Smooth muscle cell (in vitro differentiated cells): ENCODE data around the gene SLC2A1. TPM values are rescaled to one million over a fixed set of nuclear protein-coding genes. Genes with fewer than 3 reads are reported as not detected.

Experiments
- DNase-seq: peaks from one replicate; lab custom pipeline; 2025; ENCODE audit not compliant: unreplicated experiment; lab: John Stamatoyannopoulos, UW
- H2AFZ ChIP-seq: fragments of 200-600 bp; sonication (generic); 2 replicates; pipeline ENCODE4 v1.6.0; 2016; ENCODE audit warnings: antibody characterized with exemption, low read depth, mild to moderate bottlenecking
- H3F3A ChIP-seq: fragments of 200-600 bp; sonication (generic); 2 replicates; pipeline ENCODE4 v1.6.0; 2017; ENCODE audit warnings: antibody characterized with exemption, low read depth
- H3K27ac ChIP-seq: fragments of 200-600 bp; sonication (generic); 2 replicates; pipeline ENCODE4 v1.5.1; 2016; ENCODE audit warnings: low read depth, mild to moderate bottlenecking
- H3K27me3 ChIP-seq: fragments of 200-600 bp; sonication (generic); 2 replicates; pipeline ENCODE4 v1.6.1; 2016; ENCODE audit warnings: low read depth, mild to moderate bottlenecking
- H3K36me3 ChIP-seq: fragments of 200-600 bp; sonication (generic); 2 replicates; pipeline ENCODE4 v1.5.1; 2016; ENCODE audit warnings: low read depth
- H3K4me1 ChIP-seq: fragments of 200-600 bp; sonication (generic); 2 replicates; pipeline ENCODE4 v1.5.1; 2016; ENCODE audit warnings: low read depth
- H3K4me2 ChIP-seq: fragments of 200-600 bp; sonication (generic); 2 replicates; pipeline ENCODE4 v1.6.0; 2016; ENCODE audit warnings: mild to moderate bottlenecking
- H3K4me3 ChIP-seq: fragments of 200-600 bp; sonication (generic); 2 replicates; pipeline ENCODE4 v1.5.1; 2016; ENCODE audit warnings: mild to moderate bottlenecking
- H3K79me2 ChIP-seq: fragments of 200-600 bp; sonication (generic); 2 replicates; pipeline ENCODE4 v1.6.0; 2016; ENCODE audit warnings: low read depth, mild to moderate bottlenecking
- H3K9ac ChIP-seq: fragments of 200-600 bp; sonication (generic); 2 replicates; pipeline ENCODE4 v1.6.0; 2016; ENCODE audit warnings: low read depth
- H3K9me3 ChIP-seq: fragments of 200-600 bp; sonication (generic); replicated peaks from 2 replicates; pipeline ENCODE4 v1.5.1; 2016; ENCODE audit warnings: low read depth
- H4K20me1 ChIP-seq: fragments of 200-600 bp; sonication (generic); 2 replicates; pipeline ENCODE4 v1.6.0; 2016; ENCODE audit warnings: low read depth
- CTCF ChIP-seq: fragments of 200-600 bp; sonication (generic); IDR thresholded peaks from 2 replicates; pipeline ENCODE4 v1.5.1; 2017; ENCODE audit warnings: borderline replicate concordance, mild to moderate bottlenecking, antibody characterized with exemption; ENCODE audit not compliant: insufficient read depth, poor library complexity, severe bottlenecking
- WGBS: methylation state at CpG from one replicate; pipeline ENCODE4 v1.1.7; 2016; ENCODE audit warnings: low lambda C conversion rate; 5-methylcytosine and 5-hydroxymethylcytosine counted together
- polyA plus RNA-seq: library from polyadenylated mRNA; unstranded; fragments of >200 nt; fragmentation: Nextera tagmentation; extraction: Ambion mirVana; gene quantifications from 2 replicates; pipeline ENCODE4 v1.2.1, GENCODE V29; 2016
- total RNA-seq: library from RNA; depleted of rRNA; stranded (reverse); fragments of >200 nt; gene quantifications from 2 replicates; pipeline ENCODE4 v1.2.3, GENCODE V29; 2014

Gene SLC2A1
- total and polyA plus RNA-seq, 2 experiments from 2014 or later, result 275 to 1,091 TPM

DNA sequence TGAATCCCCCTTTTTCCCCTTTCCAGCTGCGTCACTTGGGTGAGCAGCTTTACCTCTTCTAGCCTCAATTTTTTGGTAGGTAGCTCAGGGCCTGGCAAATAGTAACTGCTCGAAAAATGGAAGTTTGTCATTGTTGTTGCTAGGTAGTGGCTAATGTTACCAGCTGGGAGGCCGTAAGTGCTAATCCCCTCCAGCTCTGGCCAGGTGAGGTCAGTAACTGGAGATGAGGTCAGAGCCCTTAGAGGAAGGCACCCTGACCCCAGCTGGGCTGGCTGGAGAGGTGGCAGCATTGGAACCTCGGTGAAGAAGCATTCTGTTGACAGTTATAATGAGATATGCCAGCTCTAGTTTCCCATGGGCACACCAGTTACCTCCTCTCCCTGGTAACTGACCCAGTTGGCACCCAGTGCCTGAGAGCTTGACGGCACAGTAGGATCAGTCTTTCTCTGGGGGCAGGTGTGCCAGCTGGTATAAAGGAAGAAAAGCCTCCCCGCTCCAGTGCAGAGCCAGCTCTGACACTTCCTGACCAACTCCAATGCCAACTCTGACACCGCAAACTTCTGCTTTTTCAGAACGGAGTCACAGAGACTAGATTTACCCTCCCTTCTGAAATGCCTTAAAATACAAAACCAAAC is 35.0 kb upstream of the SLC2A1 start:
- Histone ChIP-seq H3K4me1 (no peaks in the 10 kb centered on the region), H3K9me3 (no peaks in the 10 kb centered on the region), H3K36me3 (no peaks in the 10 kb centered on the region), H4K20me1 (no peaks in the 10 kb centered on the region), H3K9ac (no peak overlapping the region), H3K4me2 (no peak overlapping the region), H2AFZ (no peak overlapping the region), H3K4me3 (no peak overlapping the region), H3K27ac (no peak overlapping the region), H3K27me3 (no peaks in the 10 kb centered on the region), H3F3A (no peaks in the 10 kb centered on the region), H3K79me2 (no peaks in the 10 kb centered on the region)
- 90% methylated on average over 8 of the region's 8 CpGs for WGBS
- no peak for TF ChIP-seq CTCF
- no peak for DNase-seq

GRCh38 chr1:42992054-42992571 is 33.4 kb upstream of the SLC2A1 start:
- H3F3A ChIP-seq, result no peaks in the 10 kb centered on the region
- no peak for DNase-seq
- no peak overlapping the region for H2AFZ ChIP-seq
- no peaks in the 10 kb centered on the region for H3K4me1 ChIP-seq
- no peaks in the 10 kb centered on the region for H3K27me3 ChIP-seq
- no peaks in the 10 kb centered on the region for H4K20me1 ChIP-seq
- peak overlapping the region; percentile 58 for H3K4me2 ChIP-seq
- no peak overlapping the region for H3K4me3 ChIP-seq
- H3K9me3 ChIP-seq, result no peaks in the 10 kb centered on the region
- no peak for TF ChIP-seq CTCF
- WGBS, result 17% methylated on average over 5 of the region's 5 CpGs
- peak overlapping the region; percentile 55 for H3K27ac ChIP-seq
- no peaks in the 10 kb centered on the region for H3K79me2 ChIP-seq
- H3K36me3 ChIP-seq, result no peaks in the 10 kb centered on the region
- no peak overlapping the region for H3K9ac ChIP-seq

DNA sequence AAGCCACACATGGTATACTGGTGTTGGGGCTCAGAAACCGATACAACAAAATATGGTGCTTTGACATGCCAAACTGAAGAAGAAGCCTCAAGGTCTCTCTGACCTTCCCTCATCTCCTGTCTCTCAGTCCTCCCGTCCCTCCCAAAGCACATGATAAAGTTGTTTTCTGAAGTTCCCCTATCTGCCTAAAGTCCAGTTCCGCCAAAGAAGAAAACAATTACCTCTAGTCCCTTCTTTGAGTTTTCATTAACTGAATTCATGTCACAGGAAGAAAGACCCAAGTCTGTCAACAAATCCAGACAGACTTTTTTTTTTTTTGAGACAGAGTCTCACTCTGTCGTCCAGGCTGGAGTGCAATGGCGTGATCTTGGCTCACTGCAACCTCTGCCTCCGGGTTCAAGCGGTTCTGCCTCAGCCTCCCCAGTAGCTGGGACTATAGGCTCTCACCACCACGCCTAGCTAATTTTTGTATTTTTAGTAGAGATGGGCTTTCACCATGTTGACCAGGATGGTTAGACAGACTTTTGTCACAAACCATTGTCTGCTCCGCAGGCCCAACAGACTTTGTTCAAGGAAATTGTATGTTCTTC is 32.2 kb upstream of the SLC2A1 start:
- H3K9me3 ChIP-seq, result no peaks in the 10 kb centered on the region
- H3K4me1 ChIP-seq, result no peaks in the 10 kb centered on the region
- no peaks in the 10 kb centered on the region for H4K20me1 ChIP-seq
- no peak overlapping the region for H2AFZ ChIP-seq
- no peaks in the 10 kb centered on the region for H3K36me3 ChIP-seq
- H3K27me3 ChIP-seq, result no peaks in the 10 kb centered on the region
- no peak overlapping the region for H3K4me2 ChIP-seq
- H3K4me3 ChIP-seq, result no peak overlapping the region
- H3K79me2 ChIP-seq, result no peaks in the 10 kb centered on the region
- H3K9ac ChIP-seq, result no peak overlapping the region
- DNase-seq, result no peak
- no peak for TF ChIP-seq CTCF
- WGBS, result 83% methylated on average over 9 of the region's 9 CpGs
- no peak overlapping the region for H3K27ac ChIP-seq
- H3F3A ChIP-seq, result no peaks in the 10 kb centered on the region

DNA sequence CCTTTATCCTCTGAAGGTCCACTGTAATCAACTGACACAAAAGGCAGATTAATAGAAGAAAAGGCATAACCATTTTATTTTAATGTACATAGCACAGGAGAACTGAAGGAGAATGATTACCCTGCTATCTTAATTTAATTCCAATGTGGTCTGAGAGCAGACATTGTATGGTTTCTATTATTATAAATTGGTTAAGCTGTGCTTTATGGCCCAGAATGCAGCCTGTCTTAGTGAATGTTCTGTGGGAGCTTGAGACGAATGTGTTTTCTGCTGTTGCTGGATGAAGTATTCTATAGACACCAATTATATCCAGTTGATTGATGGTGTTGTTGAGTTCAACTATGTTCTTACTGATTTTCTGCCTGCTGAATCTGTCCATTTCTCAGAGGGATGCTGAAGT is 25.0 kb upstream of the SLC2A1 start:
- Histone ChIP-seq H3K4me1 (peaks cover 19% of the 10 kb centered on the region), H3K4me3 (no peak overlapping the region), H3K4me2 (no peak overlapping the region), H3K9ac (no peak overlapping the region), H3K36me3 (no peaks in the 10 kb centered on the region), H4K20me1 (no peaks in the 10 kb centered on the region), H3K27ac (no peak overlapping the region), H3F3A (no peaks in the 10 kb centered on the region), H3K9me3 (no peaks in the 10 kb centered on the region), H2AFZ (no peak overlapping the region), H3K27me3 (no peaks in the 10 kb centered on the region), H3K79me2 (no peaks in the 10 kb centered on the region)
- DNase-seq, result no peak
- 83% methylated on average over 1 of the region's 1 CpG for WGBS
- no peak for TF ChIP-seq CTCF
